K562 (cell line): ENCODE results near the gene UBXN4. TPM values are rescaled to one million over a fixed set of nuclear protein-coding genes. Genes with fewer than 3 reads are reported as not detected.
A peak's percentile ranks its signal among the peaks of the same experiment; 100 is the strongest.

Experiments used
- BCL6 ChIP-seq: fragments of 250-450 bp; sonication (Bioruptor Pico); IDR thresholded peaks from 2 replicates; pipeline ENCODE4 v1.4.0; 2020
- BRCA1 ChIP-seq, 2 experiments: fragments of 450-650 bp in 1 of 2; sonication (generic) in 1 of 2; formaldehyde crosslinking in 1 of 2; IDR thresholded peaks; 2 replicates each; pipeline versions ENCODE4 v1.5.0 to v1.6.1; 2017 to 2020; ENCODE audit warnings: mild to moderate bottlenecking in 1 of 2, missing genetic modification reagents in 1 of 2
- E2F3 ChIP-seq: fragments of 250-450 bp; sonication (Bioruptor Pico); IDR thresholded peaks from 2 replicates; pipeline ENCODE4 v1.4.0; 2020; ENCODE audit warnings: mild to moderate bottlenecking
- FOXO4 ChIP-seq: fragments of 450-650 bp; formaldehyde crosslinking; IDR thresholded peaks from 2 replicates; pipeline ENCODE4 v1.4.0; 2020; ENCODE audit warnings: mild to moderate bottlenecking, moderate library complexity
- GTF2B ChIP-seq: IDR thresholded peaks from 2 replicates; pipeline ENCODE4 v1.6.1; 2011; ENCODE audit not compliant: insufficient read length; ENCODE audit errors: extremely low read depth
- MTA3 ChIP-seq: fragments of 450-650 bp; formaldehyde crosslinking; IDR thresholded peaks from 2 replicates; pipeline ENCODE4 v1.6.1; 2017; ENCODE audit warnings: mild to moderate bottlenecking, borderline replicate concordance
- ZEB2 ChIP-seq: fragments of 450-650 bp; IDR thresholded peaks from 2 replicates; pipeline ENCODE4 v1.6.1; 2016
- ZNF146 ChIP-seq: IDR thresholded peaks from one replicate; pipeline ENCODE4 v1.6.1; 2018; ENCODE audit warnings: missing compliant biosample characterization; ENCODE audit not compliant: unreplicated experiment
- ZNF407 ChIP-seq: fragments of 450-650 bp; IDR thresholded peaks from 2 replicates; pipeline ENCODE4 v1.6.1; 2016; ENCODE audit warnings: low read depth
- ZNF41 ChIP-seq: fragments of 250-450 bp; sonication (Bioruptor Pico); conservative IDR thresholded peaks from 2 replicates; pipeline ENCODE4 v1.4.0; 2020; ENCODE audit warnings: mild to moderate bottlenecking
- polyA plus RNA-seq, 8 experiments: library from polyadenylated mRNA; depleted of rRNA in 4 of 8; stranded (reverse) in 5 of 8; unstranded in 3 of 8; fragments of >200 nt; fragmentation: Nextera tagmentation in 2 of 8; fragmentation: Illumina TruSeq in 1 of 8; extraction: Ambion mirVana in 2 of 8; extraction: Trizol in 1 of 8; gene quantifications; 2 replicates each; pipeline versions ENCODE4 v1.2.1 to v1.2.3, GENCODE V29; 2011 to 2014; ENCODE audit warnings: inconsistent platforms in 1 of 8, missing spikeins in 1 of 8
- total RNA-seq, 7 experiments: library from RNA; depleted of rRNA in 6 of 7; stranded (reverse); fragments of >200 nt in 6 of 7; fragmentation: Illumina TruSeq in 2 of 7; extraction: Trizol in 2 of 7; gene quantifications; 2 replicates each; pipeline versions ENCODE4 v1.2.1 to v1.2.3, GENCODE V29; 2011 to 2021; ENCODE audit warnings: low replicate concordance in 1 of 7
- TF ChIP-seq, protein P1 (sequence below): fragments of 250-450 bp; sonication (Bioruptor Pico); IDR thresholded peaks from 2 replicates; pipeline ENCODE4 v1.9.0; 2021; ENCODE audit warnings: mild to moderate bottlenecking, inconsistent platforms
- TF ChIP-seq, protein P2 (sequence below): fragments of 250-450 bp; sonication (Bioruptor Pico); IDR thresholded peaks from 2 replicates; pipeline ENCODE4 v1.8.0; 2021; ENCODE audit warnings: mild to moderate bottlenecking, moderate library complexity

The UBXN4 gene
- total and polyA plus RNA-seq, 9 of the 15 experiments (the other 6 are each of a cell fraction or from before 2014, with no cell fraction given): 30.4 to 127 (median 55.3) TPM

- TF ChIP-seq ZNF407 (no peak), ZEB2 (no peak), MTA3 (no peak; the same call in 1 of the 2 replicates), ZNF41 (CRISPR knock-in tag) (no peak), BRCA1 (IDR thresholded peaks at IDR 0.05) (no peak), BRCA1 (CRISPR knock-in tag; IDR thresholded peaks at IDR 0.05) (no peak), GTF2B (no peak), ZNF146 (CRISPR knock-in tag) (no peak), E2F3 (no peak), FOXO4 (CRISPR knock-in tag) (no peak), BCL6 (CRISPR knock-in tag) (no peak)
- TF ChIP-seq, protein P1, sequence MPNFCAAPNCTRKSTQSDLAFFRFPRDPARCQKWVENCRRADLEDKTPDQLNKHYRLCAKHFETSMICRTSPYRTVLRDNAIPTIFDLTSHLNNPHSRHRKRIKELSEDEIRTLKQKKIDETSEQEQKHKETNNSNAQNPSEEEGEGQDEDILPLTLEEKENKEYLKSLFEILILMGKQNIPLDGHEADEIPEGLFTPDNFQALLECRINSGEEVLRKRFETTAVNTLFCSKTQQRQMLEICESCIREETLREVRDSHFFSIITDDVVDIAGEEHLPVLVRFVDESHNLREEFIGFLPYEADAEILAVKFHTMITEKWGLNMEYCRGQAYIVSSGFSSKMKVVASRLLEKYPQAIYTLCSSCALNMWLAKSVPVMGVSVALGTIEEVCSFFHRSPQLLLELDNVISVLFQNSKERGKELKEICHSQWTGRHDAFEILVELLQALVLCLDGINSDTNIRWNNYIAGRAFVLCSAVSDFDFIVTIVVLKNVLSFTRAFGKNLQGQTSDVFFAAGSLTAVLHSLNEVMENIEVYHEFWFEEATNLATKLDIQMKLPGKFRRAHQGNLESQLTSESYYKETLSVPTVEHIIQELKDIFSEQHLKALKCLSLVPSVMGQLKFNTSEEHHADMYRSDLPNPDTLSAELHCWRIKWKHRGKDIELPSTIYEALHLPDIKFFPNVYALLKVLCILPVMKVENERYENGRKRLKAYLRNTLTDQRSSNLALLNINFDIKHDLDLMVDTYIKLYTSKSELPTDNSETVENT: peak; percentile 90
- TF ChIP-seq, protein P2, sequence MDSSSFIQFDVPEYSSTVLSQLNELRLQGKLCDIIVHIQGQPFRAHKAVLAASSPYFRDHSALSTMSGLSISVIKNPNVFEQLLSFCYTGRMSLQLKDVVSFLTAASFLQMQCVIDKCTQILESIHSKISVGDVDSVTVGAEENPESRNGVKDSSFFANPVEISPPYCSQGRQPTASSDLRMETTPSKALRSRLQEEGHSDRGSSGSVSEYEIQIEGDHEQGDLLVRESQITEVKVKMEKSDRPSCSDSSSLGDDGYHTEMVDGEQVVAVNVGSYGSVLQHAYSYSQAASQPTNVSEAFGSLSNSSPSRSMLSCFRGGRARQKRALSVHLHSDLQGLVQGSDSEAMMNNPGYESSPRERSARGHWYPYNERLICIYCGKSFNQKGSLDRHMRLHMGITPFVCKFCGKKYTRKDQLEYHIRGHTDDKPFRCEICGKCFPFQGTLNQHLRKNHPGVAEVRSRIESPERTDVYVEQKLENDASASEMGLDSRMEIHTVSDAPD (CRISPR knock-in tag): no peak
These were observed at the start of gene UBXN4 (continued) for GRCh38 chr2:135741395-135742324.
